ENCODE results near the gene GPC6.

GPC6 gene

DNA sequence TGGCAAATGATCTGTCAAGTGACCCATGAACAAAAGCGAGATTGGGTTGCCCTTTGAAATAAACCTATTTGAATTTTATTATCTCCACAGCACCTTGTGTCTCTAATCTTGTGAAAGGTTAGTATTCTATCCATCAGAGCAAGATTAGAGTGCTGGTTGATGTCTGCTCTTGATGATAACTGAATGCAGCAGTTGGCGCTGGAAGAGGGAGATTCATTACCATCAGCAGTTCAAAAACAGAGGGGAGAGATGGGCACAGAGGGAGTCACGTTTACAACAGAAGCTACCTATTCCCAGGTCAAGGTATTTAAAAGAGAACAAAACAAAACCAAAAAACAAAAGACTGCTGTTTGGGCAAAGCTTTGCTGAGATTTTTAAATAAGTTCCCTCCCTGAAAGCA, 588.1 kb downstream of the GPC6 start:
- DNase-seq = no peak
- Histone ChIP-seq H3K4me3 (ENCODE audit: low read depth, low read length) (no peak overlapping the region), H3K27ac (no peak overlapping the region), H3K27me3 (replicated peaks) (no peaks in the 10 kb centered on the region), H3K36me3 (replicated peaks) (no peaks in the 10 kb centered on the region)
- in situ Hi-C loops (cut with HindIII; ENCODE audit: low pct_ligation_motif_present, low sequenced_read_pairs) = no loop called here
- TF ChIP-seq, protein P1, sequence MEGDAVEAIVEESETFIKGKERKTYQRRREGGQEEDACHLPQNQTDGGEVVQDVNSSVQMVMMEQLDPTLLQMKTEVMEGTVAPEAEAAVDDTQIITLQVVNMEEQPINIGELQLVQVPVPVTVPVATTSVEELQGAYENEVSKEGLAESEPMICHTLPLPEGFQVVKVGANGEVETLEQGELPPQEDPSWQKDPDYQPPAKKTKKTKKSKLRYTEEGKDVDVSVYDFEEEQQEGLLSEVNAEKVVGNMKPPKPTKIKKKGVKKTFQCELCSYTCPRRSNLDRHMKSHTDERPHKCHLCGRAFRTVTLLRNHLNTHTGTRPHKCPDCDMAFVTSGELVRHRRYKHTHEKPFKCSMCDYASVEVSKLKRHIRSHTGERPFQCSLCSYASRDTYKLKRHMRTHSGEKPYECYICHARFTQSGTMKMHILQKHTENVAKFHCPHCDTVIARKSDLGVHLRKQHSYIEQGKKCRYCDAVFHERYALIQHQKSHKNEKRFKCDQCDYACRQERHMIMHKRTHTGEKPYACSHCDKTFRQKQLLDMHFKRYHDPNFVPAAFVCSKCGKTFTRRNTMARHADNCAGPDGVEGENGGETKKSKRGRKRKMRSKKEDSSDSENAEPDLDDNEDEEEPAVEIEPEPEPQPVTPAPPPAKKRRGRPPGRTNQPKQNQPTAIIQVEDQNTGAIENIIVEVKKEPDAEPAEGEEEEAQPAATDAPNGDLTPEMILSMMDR (IDR thresholded peaks at IDR 0.05; ENCODE audit: low read depth, low read length, missing control alignments) = no peak

DNA sequence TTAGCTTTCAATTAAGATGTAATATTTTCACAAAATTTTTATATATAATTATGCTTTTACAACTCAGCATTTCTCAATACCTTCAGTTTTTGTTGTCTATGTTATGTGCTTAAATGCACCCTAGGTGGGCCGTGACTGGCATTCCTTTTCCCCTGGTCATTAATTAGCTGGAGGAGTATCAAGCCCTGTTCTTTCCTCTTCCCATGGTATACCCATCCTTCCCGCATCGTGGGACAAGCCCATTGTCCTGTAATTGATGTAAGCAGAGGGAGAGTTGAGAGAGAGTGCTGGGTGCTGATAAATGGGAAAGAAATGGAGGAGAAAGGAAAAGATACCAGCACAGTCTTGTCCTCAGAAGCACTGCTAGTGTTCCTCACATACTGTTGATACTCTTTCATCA, 591.7 kb downstream of the GPC6 start:
- no peak for DNase-seq
- no peak overlapping the region for H3K27ac ChIP-seq
- H3K36me3 ChIP-seq (replicated peaks) = no peaks in the 10 kb centered on the region
- TF ChIP-seq, protein P1 (IDR thresholded peaks at IDR 0.05; ENCODE audit: low read depth, low read length, missing control alignments) = no peak
- in situ Hi-C loops (cut with HindIII; ENCODE audit: low pct_ligation_motif_present, low sequenced_read_pairs) = no loop called here
- H3K4me3 ChIP-seq (ENCODE audit: low read depth, low read length) = no peak overlapping the region
- H3K27me3 ChIP-seq (replicated peaks) = no peaks in the 10 kb centered on the region

DNA sequence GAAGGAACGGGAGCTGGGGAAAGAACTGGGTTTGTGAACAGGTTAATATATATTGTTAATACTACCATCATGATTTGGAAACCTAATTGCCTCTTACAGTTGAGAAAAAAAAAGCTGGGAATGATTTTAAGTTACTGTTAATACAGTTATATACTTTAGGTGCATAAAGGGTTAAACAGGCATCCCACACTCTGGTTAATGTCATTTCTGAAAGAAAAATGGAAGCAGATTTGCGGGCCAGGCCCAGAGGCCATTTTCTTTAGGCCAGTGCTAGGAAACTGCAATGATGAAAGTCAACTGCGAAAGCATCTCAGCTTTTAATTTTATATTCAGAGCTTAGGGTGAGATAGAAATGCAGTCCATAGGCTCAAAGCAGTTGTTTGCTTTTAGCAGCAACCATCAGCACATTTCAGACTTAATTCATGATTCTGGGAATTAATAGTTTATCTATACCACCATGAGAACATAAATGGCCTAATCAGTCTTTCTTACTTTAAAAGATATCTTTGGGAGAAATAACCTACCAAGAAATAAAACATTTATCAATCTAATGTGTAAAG, 592.8 kb downstream of the GPC6 start:
- Histone ChIP-seq H3K27ac (no peak overlapping the region), H3K27me3 (replicated peaks) (no peaks in the 10 kb centered on the region), H3K36me3 (replicated peaks) (no peaks in the 10 kb centered on the region), H3K4me3 (ENCODE audit: low read depth, low read length) (no peak overlapping the region)
- DNase-seq = no peak
- in situ Hi-C loops (cut with HindIII; ENCODE audit: low pct_ligation_motif_present, low sequenced_read_pairs) = no loop called here
- TF ChIP-seq, protein P1 (IDR thresholded peaks at IDR 0.05; ENCODE audit: low read depth, low read length, missing control alignments) = no peak

DNA sequence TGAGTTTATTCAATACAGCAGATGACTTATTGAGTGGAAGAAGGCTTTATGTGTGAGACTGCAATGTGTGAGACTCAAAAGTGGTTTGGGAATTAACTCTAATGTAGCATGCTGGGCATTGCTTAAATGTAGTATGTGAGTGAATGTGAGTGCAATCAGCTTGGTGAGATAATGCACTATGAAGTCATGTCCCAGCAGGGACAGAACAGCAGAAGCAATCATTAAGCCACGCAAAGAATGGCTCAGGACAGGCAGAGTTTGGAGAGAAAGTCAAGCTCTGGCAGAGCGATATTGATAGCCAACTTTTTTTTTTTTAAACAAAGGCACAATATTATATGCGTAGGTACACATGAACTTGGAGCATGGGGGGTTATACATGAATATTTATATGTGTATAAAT, 597.7 kb downstream of the GPC6 start:
- H3K36me3 ChIP-seq (replicated peaks) = no peaks in the 10 kb centered on the region
- no peak for DNase-seq
- no peaks in the 10 kb centered on the region for H3K27me3 ChIP-seq (replicated peaks)
- no peak overlapping the region for H3K4me3 ChIP-seq (ENCODE audit: low read depth, low read length)
- in situ Hi-C loops (cut with HindIII; ENCODE audit: low pct_ligation_motif_present, low sequenced_read_pairs) = no loop called here
- H3K27ac ChIP-seq = no peak overlapping the region
- TF ChIP-seq, protein P1 (IDR thresholded peaks at IDR 0.05; ENCODE audit: low read depth, low read length, missing control alignments) = no peak

- in situ Hi-C loops (cut with HindIII; ENCODE audit: low pct_ligation_motif_present, low sequenced_read_pairs) = no loop called here
- H3K4me3 ChIP-seq (ENCODE audit: low read depth, low read length) = no peak overlapping the region
- H3K27ac ChIP-seq = no peak overlapping the region
- DNase-seq = no peak
- no peaks in the 10 kb centered on the region for H3K27me3 ChIP-seq (replicated peaks)
- H3K36me3 ChIP-seq (replicated peaks) = no peaks in the 10 kb centered on the region
- TF ChIP-seq, protein P1 (IDR thresholded peaks at IDR 0.05; ENCODE audit: low read depth, low read length, missing control alignments) = no peak
These were observed 607.4 kb downstream of the GPC6 start for GRCh38 chr13:93834051-93834450.

DNA sequence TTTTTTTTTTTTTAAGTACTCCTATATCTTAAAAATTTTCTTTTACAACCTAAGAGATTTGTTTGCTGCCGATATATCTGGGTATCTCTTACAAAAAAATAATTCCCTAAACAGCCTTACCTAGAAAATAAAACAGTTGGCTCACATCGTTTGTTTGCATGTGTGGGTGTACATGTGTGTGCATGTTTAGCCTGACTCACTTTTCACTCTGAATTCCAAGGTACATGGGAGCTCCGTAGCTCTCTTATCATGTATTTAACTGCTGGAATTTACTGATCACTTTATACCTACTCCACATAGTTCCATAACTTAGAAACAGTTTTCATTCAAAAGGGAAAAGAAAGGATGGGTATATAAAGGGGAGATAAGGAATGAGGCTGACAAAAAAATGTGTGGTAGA, 616.5 kb downstream of the GPC6 start:
- DNase-seq = no peak
- Histone ChIP-seq H3K4me3 (ENCODE audit: low read depth, low read length) (no peak overlapping the region), H3K27ac (no peak overlapping the region), H3K36me3 (replicated peaks) (no peaks in the 10 kb centered on the region), H3K27me3 (replicated peaks) (no peaks in the 10 kb centered on the region)
- TF ChIP-seq, protein P1 (IDR thresholded peaks at IDR 0.05; ENCODE audit: low read depth, low read length, missing control alignments) = no peak
- in situ Hi-C loops (cut with HindIII; ENCODE audit: low pct_ligation_motif_present, low sequenced_read_pairs) = no loop called here

Data from brain microvascular endothelial cell (primary cell).